ENCODE data around the gene HS6ST3.

- TF ChIP-seq CTCF (IDR thresholded peaks at IDR 0.05) (no peak), POLR2AphosphoS5 (IDR thresholded peaks at IDR 0.05) (no peak)
Observed at GRCh38 chr13:96072392-96072791, 17.5 kb upstream of the HS6ST3 start.

All from transverse colon (tissue), 4 donors.